ENCODE data around the gene C5orf22.

GRCh38 chr5:31492869-31493268, 39.2 kb upstream of the C5orf22 start:
- TF ChIP-seq POLR2A (IDR thresholded peaks at IDR 0.05) = no peak
- no peak for TF ChIP-seq CTCF (IDR thresholded peaks at IDR 0.05)
